ENCODE results near the gene FDPS. TPM values are rescaled to one million over a fixed set of nuclear protein-coding genes. Genes with fewer than 3 reads are reported as not detected.

The FDPS gene
- total and polyA plus RNA-seq, 2 experiments from 2014 or later = 287 to 366 TPM

DNA sequence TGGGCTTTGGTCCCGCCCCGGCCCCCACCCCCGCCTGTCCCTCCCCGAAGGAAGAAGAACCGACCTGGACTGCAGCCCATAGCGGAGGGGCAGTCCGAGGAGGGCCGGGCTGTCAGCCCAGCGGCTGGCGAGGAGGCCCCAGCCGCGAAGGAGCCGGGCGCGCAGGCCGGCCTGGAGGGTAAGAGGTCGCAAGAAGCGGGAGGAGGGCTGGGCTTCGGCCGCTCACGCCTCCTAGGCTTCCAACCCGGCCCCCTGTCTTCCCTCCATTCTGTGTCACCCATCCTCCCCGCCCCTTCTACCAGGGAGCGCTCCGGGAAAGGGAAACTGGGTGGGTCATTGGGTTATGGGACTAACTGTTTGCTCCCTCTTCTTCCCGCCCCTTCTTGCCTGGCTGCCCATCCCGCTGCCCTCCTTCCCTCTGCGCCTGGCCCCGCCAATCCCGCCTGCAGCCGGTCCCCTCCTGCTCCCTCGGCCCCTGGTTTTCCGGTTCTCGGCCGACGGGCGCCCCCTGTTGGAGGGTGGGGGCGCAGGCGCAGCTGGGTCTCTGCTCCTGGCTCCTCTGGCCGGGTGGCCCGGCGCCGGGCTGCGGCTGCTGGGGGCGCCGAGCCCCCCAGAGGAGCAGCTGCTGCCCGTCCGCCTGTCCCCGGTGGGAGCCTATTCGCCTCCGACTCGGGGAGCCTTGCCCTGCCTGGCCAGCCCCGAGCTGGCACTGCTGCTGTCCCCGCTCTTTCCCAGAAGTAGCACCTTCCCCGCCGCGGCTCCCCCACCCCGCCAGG is 14.5 kb downstream of the FDPS start:
- Histone ChIP-seq H2AFZ (no peak overlapping the region; the same call in 1 of the 2 replicates), H3F3A (replicated peaks; ENCODE audit: low read depth) (peaks cover 42% of the 10 kb centered on the region), H3K4me1 (ENCODE audit: insufficient read depth) (peaks cover 28% of the 10 kb centered on the region), H3K27me3 (ENCODE audit: insufficient read depth) (peaks cover 7% of the 10 kb centered on the region), H3K27ac (ENCODE audit: low read depth) (no peak overlapping the region), H4K20me1 (replicated peaks; ENCODE audit: insufficient read depth) (peaks cover 9% of the 10 kb centered on the region), H3K4me2 (peak overlapping the region; percentile 99), H3K36me3 (ENCODE audit: insufficient read depth) (peaks cover 29% of the 10 kb centered on the region), H3K79me2 (replicated peaks; ENCODE audit: insufficient read depth) (0 out of 2 replicates have a peak, but pooled peaks cover 5% of the 10 kb centered on the region), H3K9me2 (ENCODE audit: insufficient read depth) (no peaks in the 10 kb centered on the region), H3K4me3 (peak overlapping the region; percentile 99)
- DNase-seq (ENCODE audit: low spot score) = peak; percentile 95
- H3K4me3 Mint-ChIP-seq = peak overlapping the region; percentile 95
- H3K9me3 Mint-ChIP-seq = no peaks in the 10 kb centered on the region
- H3K4me1 Mint-ChIP-seq = peaks cover 41% of the 10 kb centered on the region
- H3K36me3 Mint-ChIP-seq (ENCODE audit: low read depth) = peaks cover 26% of the 10 kb centered on the region
- H3K27me3 Mint-ChIP-seq (ENCODE audit: insufficient read depth, low read depth, poor library complexity) = peaks cover 20% of the 10 kb centered on the region
- peak; percentile 22 for ATAC-seq
- no peak overlapping the region for H3K27ac Mint-ChIP-seq
- peak; percentile 18; the same call in 1 of the 2 replicates for TF ChIP-seq ETS1 (IDR thresholded peaks at IDR 0.05)
- peak; percentile 68 to 93 for TF ChIP-seq CTCF (conservative IDR thresholded peaks at IDR 0.05; ENCODE audit: low read depth in 2 of 2)
- TF ChIP-seq EZH2phosphoT487 (IDR thresholded peaks at IDR 0.05; ENCODE audit: unreplicated experiment) = no peak
- TF ChIP-seq EZH2 (IDR thresholded peaks at IDR 0.05; ENCODE audit: low read depth, unreplicated experiment) = no peak
- TF ChIP-seq STAT1 (IDR thresholded peaks at IDR 0.05; ENCODE audit: unreplicated experiment) = no peak

GRCh38 chr1:155323729-155324036 is 15.0 kb downstream of the FDPS start:
- TF ChIP-seq EZH2phosphoT487 (IDR thresholded peaks at IDR 0.05; ENCODE audit: unreplicated experiment) (no peak), CREB1 (CRISPR knock-in tag; IDR thresholded peaks at IDR 0.05; ENCODE audit: low read depth) (no peak), STAT1 (IDR thresholded peaks at IDR 0.05; ENCODE audit: unreplicated experiment) (no peak), NANOG (IDR thresholded peaks at IDR 0.05; ENCODE audit: borderline replicate concordance) (no peak)
- TF ChIP-seq, protein P1, sequence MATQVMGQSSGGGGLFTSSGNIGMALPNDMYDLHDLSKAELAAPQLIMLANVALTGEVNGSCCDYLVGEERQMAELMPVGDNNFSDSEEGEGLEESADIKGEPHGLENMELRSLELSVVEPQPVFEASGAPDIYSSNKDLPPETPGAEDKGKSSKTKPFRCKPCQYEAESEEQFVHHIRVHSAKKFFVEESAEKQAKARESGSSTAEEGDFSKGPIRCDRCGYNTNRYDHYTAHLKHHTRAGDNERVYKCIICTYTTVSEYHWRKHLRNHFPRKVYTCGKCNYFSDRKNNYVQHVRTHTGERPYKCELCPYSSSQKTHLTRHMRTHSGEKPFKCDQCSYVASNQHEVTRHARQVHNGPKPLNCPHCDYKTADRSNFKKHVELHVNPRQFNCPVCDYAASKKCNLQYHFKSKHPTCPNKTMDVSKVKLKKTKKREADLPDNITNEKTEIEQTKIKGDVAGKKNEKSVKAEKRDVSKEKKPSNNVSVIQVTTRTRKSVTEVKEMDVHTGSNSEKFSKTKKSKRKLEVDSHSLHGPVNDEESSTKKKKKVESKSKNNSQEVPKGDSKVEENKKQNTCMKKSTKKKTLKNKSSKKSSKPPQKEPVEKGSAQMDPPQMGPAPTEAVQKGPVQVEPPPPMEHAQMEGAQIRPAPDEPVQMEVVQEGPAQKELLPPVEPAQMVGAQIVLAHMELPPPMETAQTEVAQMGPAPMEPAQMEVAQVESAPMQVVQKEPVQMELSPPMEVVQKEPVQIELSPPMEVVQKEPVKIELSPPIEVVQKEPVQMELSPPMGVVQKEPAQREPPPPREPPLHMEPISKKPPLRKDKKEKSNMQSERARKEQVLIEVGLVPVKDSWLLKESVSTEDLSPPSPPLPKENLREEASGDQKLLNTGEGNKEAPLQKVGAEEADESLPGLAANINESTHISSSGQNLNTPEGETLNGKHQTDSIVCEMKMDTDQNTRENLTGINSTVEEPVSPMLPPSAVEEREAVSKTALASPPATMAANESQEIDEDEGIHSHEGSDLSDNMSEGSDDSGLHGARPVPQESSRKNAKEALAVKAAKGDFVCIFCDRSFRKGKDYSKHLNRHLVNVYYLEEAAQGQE (IDR thresholded peaks at IDR 0.05; ENCODE audit: unreplicated experiment) = no peak
- H3K27me3 ChIP-seq (ENCODE audit: insufficient read depth) = peaks cover 7% of the 10 kb centered on the region
- H3K79me2 ChIP-seq (replicated peaks; ENCODE audit: insufficient read depth) = 0 out of 2 replicates have a peak, but pooled peaks cover 5% of the 10 kb centered on the region
- H3K4me2 ChIP-seq = peak overlapping the region; percentile 99
- peaks cover 3% of the 10 kb centered on the region for H4K20me1 ChIP-seq (replicated peaks; ENCODE audit: insufficient read depth)
- Mint-ChIP-seq H3K4me3 (peak overlapping the region; percentile 95), H3K9me3 (no peaks in the 10 kb centered on the region), H3K4me1 (peaks cover 41% of the 10 kb centered on the region), H3K27ac (peak overlapping the region; percentile 75; the same call in 1 of the 2 replicates), H3K27me3 (ENCODE audit: insufficient read depth, low read depth, poor library complexity) (peaks cover 18% of the 10 kb centered on the region), H3K36me3 (ENCODE audit: low read depth) (peaks cover 25% of the 10 kb centered on the region)
- H3K9me2 ChIP-seq (ENCODE audit: insufficient read depth) = no peaks in the 10 kb centered on the region
- ATAC-seq (peak; percentile 33), DNase-seq (ENCODE audit: low spot score) (peak; percentile 91)
- H2AFZ ChIP-seq = peak overlapping the region; percentile 96
- peak overlapping the region; percentile 96 for H3K27ac ChIP-seq (ENCODE audit: low read depth)
- peak overlapping the region; percentile 99 for H3K4me3 ChIP-seq
- H3K4me1 ChIP-seq (ENCODE audit: insufficient read depth) = peaks cover 27% of the 10 kb centered on the region
- peaks cover 23% of the 10 kb centered on the region for H3K36me3 ChIP-seq (ENCODE audit: insufficient read depth)
- peaks cover 37% of the 10 kb centered on the region for H3F3A ChIP-seq (replicated peaks; ENCODE audit: low read depth)

Measured in GM23338 (cell line).